ENCODE measurements around the gene TSHZ1. TPM values are rescaled to one million over a fixed set of nuclear protein-coding genes. Genes with fewer than 3 reads are reported as not detected.

Gene TSHZ1
- total RNA-seq, 1 donor from 2014 or later = 16.3 TPM

DNA sequence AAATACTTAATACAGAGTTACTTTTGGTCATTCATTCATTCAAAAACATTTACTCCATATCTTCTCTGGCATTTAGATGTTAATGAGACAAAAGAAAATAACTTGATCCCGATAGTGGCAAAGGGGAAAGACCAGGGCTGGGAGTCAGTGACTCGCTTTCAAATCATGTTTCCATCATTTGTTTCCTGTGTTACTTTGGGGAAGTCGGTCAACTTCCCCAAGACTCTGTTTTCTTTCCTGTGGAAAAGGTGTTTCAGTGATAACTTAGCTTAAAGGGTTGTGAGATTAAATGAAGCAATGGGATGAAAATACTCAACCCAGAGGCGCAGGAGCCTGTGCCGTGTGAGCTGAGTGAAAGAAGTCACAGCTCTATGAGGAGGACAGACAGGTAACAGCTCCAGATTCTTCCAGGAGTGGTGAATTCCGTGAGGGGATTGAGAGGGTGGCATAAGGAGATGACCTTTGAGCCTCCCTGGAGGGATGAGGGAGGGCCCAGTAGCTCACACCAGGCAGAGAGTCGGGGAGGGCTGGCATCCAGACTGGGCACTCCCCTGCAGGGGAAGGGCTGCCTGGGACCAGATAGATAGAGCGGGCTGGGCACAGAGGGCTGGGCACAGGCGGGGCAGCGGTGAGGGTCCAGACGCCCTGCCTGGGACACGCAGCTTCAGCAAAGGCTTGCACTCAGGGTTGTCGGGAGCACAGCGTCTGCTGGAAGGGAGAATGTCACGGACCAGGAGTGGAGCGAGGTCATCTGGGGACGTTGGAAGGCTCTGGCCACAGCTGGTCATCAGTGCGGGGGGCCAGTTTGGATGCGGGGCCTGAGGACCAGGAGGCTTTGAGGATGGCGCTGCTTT lies 70.1 kb downstream of the TSHZ1 start:
- peaks cover 12% of the 10 kb centered on the region for H3K27me3 Mint-ChIP-seq (ENCODE audit: unreplicated experiment)
- no peak for DNase-seq (ENCODE audit: low spot score)

DNA sequence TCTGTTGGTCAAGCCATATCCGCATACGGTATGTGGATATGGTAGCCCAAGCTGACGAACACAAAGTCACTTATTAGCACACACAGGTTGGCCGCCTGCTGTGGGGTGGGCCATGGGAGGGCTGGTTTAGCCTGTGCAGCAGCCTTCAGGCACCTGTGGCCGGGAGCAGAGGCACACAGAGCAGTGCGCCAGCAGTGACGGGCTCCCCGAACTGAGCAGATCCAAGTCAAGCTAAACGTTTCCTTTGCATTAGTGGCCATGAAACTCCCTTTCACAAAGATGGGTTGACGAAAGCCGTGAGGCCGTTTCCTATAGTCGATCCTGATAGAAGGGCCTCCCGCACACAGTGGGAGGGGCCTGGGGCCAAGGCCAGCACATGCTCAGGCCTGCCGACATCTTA lies 72.1 kb downstream of the TSHZ1 start:
- DNase-seq (ENCODE audit: low spot score) = no peak
- Mint-ChIP-seq H3K4me3 (ENCODE audit: unreplicated experiment) (no peak overlapping the region), H3K9me3 (ENCODE audit: unreplicated experiment) (no peaks in the 10 kb centered on the region), H3K36me3 (ENCODE audit: low read depth, unreplicated experiment) (peaks cover 41% of the 10 kb centered on the region), H3K4me1 (ENCODE audit: unreplicated experiment) (peaks cover 31% of the 10 kb centered on the region), H3K27me3 (ENCODE audit: unreplicated experiment) (peaks cover 11% of the 10 kb centered on the region), H3K27ac (ENCODE audit: unreplicated experiment) (no peak overlapping the region)
- TF ChIP-seq, protein P1, sequence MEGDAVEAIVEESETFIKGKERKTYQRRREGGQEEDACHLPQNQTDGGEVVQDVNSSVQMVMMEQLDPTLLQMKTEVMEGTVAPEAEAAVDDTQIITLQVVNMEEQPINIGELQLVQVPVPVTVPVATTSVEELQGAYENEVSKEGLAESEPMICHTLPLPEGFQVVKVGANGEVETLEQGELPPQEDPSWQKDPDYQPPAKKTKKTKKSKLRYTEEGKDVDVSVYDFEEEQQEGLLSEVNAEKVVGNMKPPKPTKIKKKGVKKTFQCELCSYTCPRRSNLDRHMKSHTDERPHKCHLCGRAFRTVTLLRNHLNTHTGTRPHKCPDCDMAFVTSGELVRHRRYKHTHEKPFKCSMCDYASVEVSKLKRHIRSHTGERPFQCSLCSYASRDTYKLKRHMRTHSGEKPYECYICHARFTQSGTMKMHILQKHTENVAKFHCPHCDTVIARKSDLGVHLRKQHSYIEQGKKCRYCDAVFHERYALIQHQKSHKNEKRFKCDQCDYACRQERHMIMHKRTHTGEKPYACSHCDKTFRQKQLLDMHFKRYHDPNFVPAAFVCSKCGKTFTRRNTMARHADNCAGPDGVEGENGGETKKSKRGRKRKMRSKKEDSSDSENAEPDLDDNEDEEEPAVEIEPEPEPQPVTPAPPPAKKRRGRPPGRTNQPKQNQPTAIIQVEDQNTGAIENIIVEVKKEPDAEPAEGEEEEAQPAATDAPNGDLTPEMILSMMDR (IDR thresholded peaks at IDR 0.05; ENCODE audit: unreplicated experiment) = no peak

More for the DNA sequence above, 70.1 kb downstream of the TSHZ1 start:
- H3K9me3 Mint-ChIP-seq (ENCODE audit: unreplicated experiment) = no peaks in the 10 kb centered on the region
- H3K27ac Mint-ChIP-seq (ENCODE audit: unreplicated experiment) = peak overlapping the region; percentile 89
- TF ChIP-seq, protein P1 (IDR thresholded peaks at IDR 0.05; ENCODE audit: unreplicated experiment) = no peak
- peak overlapping the region; percentile 3 for H3K4me3 Mint-ChIP-seq (ENCODE audit: unreplicated experiment)
- peaks cover 21% of the 10 kb centered on the region for H3K36me3 Mint-ChIP-seq (ENCODE audit: low read depth, unreplicated experiment)
- peaks cover 45% of the 10 kb centered on the region for H3K4me1 Mint-ChIP-seq (ENCODE audit: unreplicated experiment)

DNA sequence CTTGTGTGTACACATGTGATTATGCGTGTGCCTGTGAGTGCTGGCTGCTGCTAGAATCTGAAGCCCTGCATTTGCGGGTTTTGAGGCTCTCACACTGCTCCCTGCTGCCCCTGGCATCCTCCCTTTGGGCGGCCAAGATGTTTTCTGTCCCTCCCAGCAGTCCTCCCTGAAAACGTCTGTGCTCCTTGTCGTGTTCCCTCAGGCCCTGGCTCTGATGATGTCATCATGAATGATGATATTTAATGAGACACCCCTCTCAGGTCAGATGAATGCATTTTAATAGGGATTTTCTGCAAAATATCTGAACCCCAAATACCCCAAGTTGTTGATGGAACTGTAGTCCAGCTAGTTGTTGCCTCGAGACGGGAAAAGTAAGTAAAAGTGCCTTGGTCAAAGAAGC lies 73.1 kb downstream of the TSHZ1 start:
- H3K4me3 Mint-ChIP-seq (ENCODE audit: unreplicated experiment) = peak overlapping the region; percentile 40
- TF ChIP-seq, protein P1 (IDR thresholded peaks at IDR 0.05; ENCODE audit: unreplicated experiment) = no peak
- no peak for DNase-seq (ENCODE audit: low spot score)
- no peaks in the 10 kb centered on the region for H3K9me3 Mint-ChIP-seq (ENCODE audit: unreplicated experiment)
- H3K36me3 Mint-ChIP-seq (ENCODE audit: low read depth, unreplicated experiment) = peaks cover 48% of the 10 kb centered on the region
- peaks cover 30% of the 10 kb centered on the region for H3K4me1 Mint-ChIP-seq (ENCODE audit: unreplicated experiment)
- H3K27ac Mint-ChIP-seq (ENCODE audit: unreplicated experiment) = no peak overlapping the region
- H3K27me3 Mint-ChIP-seq (ENCODE audit: unreplicated experiment) = peaks cover 11% of the 10 kb centered on the region

DNA sequence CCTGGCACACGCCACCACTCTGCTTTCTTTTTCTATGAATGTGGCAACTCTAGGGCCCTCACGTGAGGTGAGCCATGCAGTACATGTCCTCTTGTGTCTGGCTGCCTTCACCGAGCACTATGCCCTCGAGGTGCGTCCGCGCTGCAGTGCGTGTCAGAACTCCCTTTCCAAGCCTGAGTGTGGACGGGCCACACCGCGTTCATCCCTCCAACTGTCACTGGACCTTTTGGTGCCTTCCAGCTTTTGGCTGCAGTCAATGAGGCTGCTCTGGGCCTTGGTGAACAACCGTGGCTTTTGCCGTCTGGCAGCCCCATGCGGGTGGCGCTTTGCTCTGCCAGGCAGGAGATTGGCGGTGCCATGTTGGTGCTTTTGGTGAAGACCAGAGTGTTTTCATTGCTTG lies 74.0 kb downstream of the TSHZ1 start:
- Mint-ChIP-seq H3K27ac (ENCODE audit: unreplicated experiment) (no peak overlapping the region), H3K4me1 (ENCODE audit: unreplicated experiment) (peaks cover 26% of the 10 kb centered on the region), H3K9me3 (ENCODE audit: unreplicated experiment) (no peaks in the 10 kb centered on the region), H3K36me3 (ENCODE audit: low read depth, unreplicated experiment) (peaks cover 49% of the 10 kb centered on the region), H3K4me3 (ENCODE audit: unreplicated experiment) (no peak overlapping the region), H3K27me3 (ENCODE audit: unreplicated experiment) (peaks cover 11% of the 10 kb centered on the region)
- no peak for DNase-seq (ENCODE audit: low spot score)
- TF ChIP-seq, protein P1 (IDR thresholded peaks at IDR 0.05; ENCODE audit: unreplicated experiment) = no peak

DNA sequence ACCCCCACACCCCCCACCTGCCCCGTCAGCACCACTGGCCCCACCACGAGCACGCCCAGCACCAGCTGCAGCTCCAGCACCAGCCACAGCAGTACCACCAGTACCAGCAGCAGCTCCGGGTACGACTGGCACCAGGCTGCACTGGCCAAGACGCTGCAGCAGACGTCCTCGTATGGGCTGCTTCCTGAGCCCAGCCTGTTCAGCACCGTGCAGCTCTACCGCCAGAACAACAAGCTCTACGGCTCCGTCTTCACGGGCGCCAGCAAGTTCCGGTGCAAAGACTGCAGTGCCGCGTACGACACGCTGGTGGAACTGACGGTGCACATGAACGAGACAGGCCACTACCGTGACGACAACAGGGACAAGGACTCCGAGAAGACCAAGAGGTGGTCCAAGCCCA lies 75.3 kb downstream of the TSHZ1 start:
- H3K4me1 Mint-ChIP-seq (ENCODE audit: unreplicated experiment) = peaks cover 13% of the 10 kb centered on the region
- DNase-seq (ENCODE audit: low spot score) = no peak
- no peaks in the 10 kb centered on the region for H3K9me3 Mint-ChIP-seq (ENCODE audit: unreplicated experiment)
- H3K36me3 Mint-ChIP-seq (ENCODE audit: low read depth, unreplicated experiment) = peaks cover 55% of the 10 kb centered on the region
- H3K27ac Mint-ChIP-seq (ENCODE audit: unreplicated experiment) = no peak overlapping the region
- TF ChIP-seq, protein P1 (IDR thresholded peaks at IDR 0.05; ENCODE audit: unreplicated experiment) = no peak
- H3K4me3 Mint-ChIP-seq (ENCODE audit: unreplicated experiment) = no peak overlapping the region
- peaks cover 11% of the 10 kb centered on the region for H3K27me3 Mint-ChIP-seq (ENCODE audit: unreplicated experiment)
